Loucy (cell line): ENCODE measurements around the gene SCAPER.

Source experiments
- CTCF ChIP-seq: fragments of 200-600 bp; sonication (generic); conservative IDR thresholded peaks from 2 replicates; pipeline ENCODE4 v1.5.1; 2014; ENCODE audit warnings: mild to moderate bottlenecking, antibody characterized with exemption, low read length
- EZH2phosphoT487 ChIP-seq: fragments of 200-600 bp; IDR thresholded peaks from 2 replicates; pipeline ENCODE4 v1.6.1; 2018; ENCODE audit warnings: antibody characterized with exemption, mild to moderate bottlenecking, moderate library complexity, borderline replicate concordance

GRCh38 chr15:76625267-76625666 lies 279.9 kb downstream of the SCAPER start:
- TF ChIP-seq CTCF, result no peak
- no peak for TF ChIP-seq EZH2phosphoT487
